Left cardiac atrium (tissue), 4 donors: ENCODE data around the gene PRRX1. TPM values are rescaled to one million over a fixed set of nuclear protein-coding genes. Genes with fewer than 3 reads are reported as not detected.

Experiments
- ATAC-seq, 2 donors: fragments of 200-7000 bp; cut with Tn5 transposase; one replicate each; pipeline ENCODE4 v1.9.1; 2020; ENCODE audit warnings: mild to moderate bottlenecking in 2 of 2, moderate library complexity in 2 of 2
- DNase-seq: peaks from one replicate; pipeline ENCODE4 v3.0.0-alpha.2; 2020
- intact Hi-C, 2 donors: fragments of 100-400 bp; cut with DNase I; formaldehyde crosslinking; loops; one replicate each; pipeline versions ENCODE4 v1.14.1 to v1.15.1; 2022 to 2023
- total RNA-seq, 2 donors: library from RNA; stranded (reverse); fragmentation: NEBNext Ultra II Directional; extraction: Animal tissue kit (Norgen Biotek cat#: 25700); gene quantifications; one replicate each; pipeline ENCODE4 v1.2.1, GENCODE V29; 2021
- donor health status: DM: no; HTN: yes; CAD: no.
- donor health status: DM: no; HTN: yes; CAD: no; lungs with severe emphysema.
- donor health status: DM: yes; HTN: yes; CAD: no.
- donor health status: Dilated cardiomyopathy.

PRRX1 gene
- total RNA-seq, 2 donors from 2014 or later: 31.4 to 38.6 TPM

GRCh38 chr1:170703591-170703990 lies 39.7 kb downstream of the PRRX1 start:
- DNase-seq (no peak), ATAC-seq (no peak)
- intact Hi-C loops: no loop called here

GRCh38 chr1:170704256-170704655 lies 40.3 kb downstream of the PRRX1 start:
- ATAC-seq (no peak), DNase-seq (no peak)
- intact Hi-C loops: no loop called here

GRCh38 chr1:170705981-170706380 lies 42.0 kb downstream of the PRRX1 start:
- DNase-seq (no peak), ATAC-seq (no peak)
- intact Hi-C loops: no loop called here

- ATAC-seq: no peak
- intact Hi-C loops: no loop called here
- DNase-seq: no peak
These were observed 43.2 kb downstream of the PRRX1 start for GRCh38 chr1:170707117-170707516.

GRCh38 chr1:170707959-170708655 lies 44.2 kb downstream of the PRRX1 start:
- intact Hi-C loops: no loop called here
- DNase-seq (no peak), ATAC-seq (peak in 1 of 2 donors; percentile 94)

- ATAC-seq (peak in 1 of 2 donors; percentile 60), DNase-seq (no peak)
- intact Hi-C loops: no loop called here
These were observed 47.8 kb downstream of the PRRX1 start for GRCh38 chr1:170711682-170712081.

- ATAC-seq (no peak), DNase-seq (no peak)
- intact Hi-C loops: no loop called here
These were observed 50.2 kb downstream of the PRRX1 start for GRCh38 chr1:170714163-170714562.

GRCh38 chr1:170714938-170715337 lies 51.0 kb downstream of the PRRX1 start:
- no peak for ATAC-seq
- no peak for DNase-seq
- intact Hi-C loops: no loop called here

- no peak for ATAC-seq
- intact Hi-C loops: no loop called here
- DNase-seq: no peak
These were observed 53.0 kb downstream of the PRRX1 start for GRCh38 chr1:170716835-170717429.

- DNase-seq: no peak
- intact Hi-C loops: no loop called here
- no peak for ATAC-seq
These were observed 56.7 kb downstream of the PRRX1 start for GRCh38 chr1:170720661-170721060.

GRCh38 chr1:170721621-170722020 lies 57.7 kb downstream of the PRRX1 start:
- no peak for ATAC-seq
- intact Hi-C loops: no loop called here
- DNase-seq: no peak

GRCh38 chr1:170723518-170723917 lies 59.6 kb downstream of the PRRX1 start:
- intact Hi-C loops: no loop called here
- no peak for ATAC-seq
- DNase-seq: no peak

GRCh38 chr1:170725326-170725725 lies 61.4 kb downstream of the PRRX1 start:
- intact Hi-C loops: no loop called here
- peak in 1 of 2 donors; percentile 55 for ATAC-seq
- DNase-seq: no peak

GRCh38 chr1:170727963-170728362 lies 64.0 kb downstream of the PRRX1 start:
- no peak for ATAC-seq

GRCh38 chr1:170729225-170730002 lies 65.5 kb downstream of the PRRX1 start:
- intact Hi-C loops: loop anchor here in 1 of 2 donors (5.0 kb wide), 1 partner anchor 32 kb away; no protein-coding TSS in a partner anchor
- peak; percentile 39 to 89 for ATAC-seq
- no peak for DNase-seq

More at GRCh38 chr1:170727963-170728362, 64.0 kb downstream of the PRRX1 start:
- intact Hi-C loops: no loop called here
- no peak for DNase-seq

- ATAC-seq (peak in 1 of 2 donors; percentile 36), DNase-seq (no peak)
These were observed 66.1 kb downstream of the PRRX1 start for GRCh38 chr1:170730014-170730413.

GRCh38 chr1:170730438-170730837 lies 66.5 kb downstream of the PRRX1 start:
- ATAC-seq: peak in 1 of 2 donors; percentile 67
- intact Hi-C loops: loop anchor here in 1 of 2 donors (5.0 kb wide), 1 partner anchor 33 kb away; no protein-coding TSS in a partner anchor
- no peak for DNase-seq

More at GRCh38 chr1:170730014-170730413, 66.1 kb downstream of the PRRX1 start:
- intact Hi-C loops: loop anchor here in 1 of 2 donors (5.0 kb wide), 1 partner anchor 33 kb away; no protein-coding TSS in a partner anchor

- DNase-seq (no peak), ATAC-seq (no peak)
- intact Hi-C loops: loop anchor here in 1 of 2 donors (5.0 kb wide), 1 partner anchor 34 kb away; no protein-coding TSS in a partner anchor
These were observed 67.8 kb downstream of the PRRX1 start for GRCh38 chr1:170731566-170732251.

- ATAC-seq (peak; percentile 25 to 29), DNase-seq (no peak)
- intact Hi-C loops: loop anchor here in 1 of 2 donors (5.0 kb wide), 1 partner anchor 35 kb away; no protein-coding TSS in a partner anchor
These were observed 68.3 kb downstream of the PRRX1 start for GRCh38 chr1:170732252-170732588.
